ENCODE measurements around the gene CPA3.

The CPA3 gene

DNA sequence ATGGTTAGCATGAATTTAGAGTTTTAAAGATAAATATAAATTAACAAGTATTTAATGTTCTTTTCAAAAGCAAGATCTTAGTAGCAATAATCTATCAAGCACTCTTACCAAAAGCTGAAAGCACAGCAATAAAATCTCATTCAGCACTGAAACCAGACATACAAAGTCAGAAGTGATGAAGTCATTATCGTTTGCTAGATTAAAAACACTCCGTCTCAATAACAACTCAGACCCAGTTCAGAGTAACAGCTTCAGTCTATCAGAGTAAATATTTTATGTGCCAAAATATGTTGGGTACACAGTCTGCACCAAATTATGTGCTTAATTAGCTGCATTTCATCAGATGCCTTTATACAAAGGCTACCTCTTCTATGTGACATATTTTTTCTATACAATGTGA is 41.6 kb downstream of the CPA3 start:
- Histone ChIP-seq H3K4me1 (ENCODE audit: control insufficient read depth in 5 of 5, insufficient read depth in 5 of 5, low read length in 5 of 5) (no peaks in the 10 kb centered on the region), H3K4me3 (ENCODE audit: low read depth in 1 of 5, low read length in 5 of 5) (no peak overlapping the region), H3K36me3 (ENCODE audit: control insufficient read depth in 5 of 5, insufficient read depth in 5 of 5, low read length in 5 of 5) (no peaks in the 10 kb centered on the region), H3K27ac (ENCODE audit: low read depth, low read length) (no peak overlapping the region), H3K27me3 (ENCODE audit: control insufficient read depth in 5 of 5, insufficient read depth in 4 of 5, low read length in 5 of 5) (no peaks in the 10 kb centered on the region), H3K9ac (ENCODE audit: low read length in 5 of 5) (no peak overlapping the region), H3K9me3 (ENCODE audit: control insufficient read depth in 5 of 5, low read length in 5 of 5) (no peaks in the 10 kb centered on the region)

DNA sequence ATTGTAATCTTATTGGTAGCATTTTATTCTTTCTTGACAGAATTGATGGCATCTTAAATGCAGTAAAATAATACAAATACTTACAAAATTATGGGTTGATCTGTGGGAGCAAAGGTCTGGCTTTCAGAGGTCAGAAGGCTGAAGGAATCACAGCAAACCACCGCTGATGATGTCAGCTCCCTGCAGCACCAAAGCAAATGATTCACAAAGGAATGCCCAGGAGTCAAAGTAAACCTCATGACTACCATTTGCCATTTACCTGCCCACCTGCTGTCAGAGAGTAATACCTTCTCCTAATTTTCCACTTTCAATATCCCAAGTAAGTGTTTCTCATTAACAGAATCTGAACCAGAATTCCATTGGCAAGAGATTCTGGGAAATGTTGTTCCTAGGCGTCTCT is 46.1 kb downstream of the CPA3 start:
- Histone ChIP-seq H3K27ac (ENCODE audit: low read depth, low read length) (no peak overlapping the region), H3K4me3 (ENCODE audit: low read depth in 1 of 5, low read length in 5 of 5) (no peak overlapping the region), H3K9ac (ENCODE audit: low read length in 5 of 5) (no peak overlapping the region), H3K4me1 (ENCODE audit: control insufficient read depth in 5 of 5, insufficient read depth in 5 of 5, low read length in 5 of 5) (peaks cover 0 to 3% (median 0%) of the 10 kb centered on the region in 5 donors), H3K27me3 (ENCODE audit: control insufficient read depth in 5 of 5, insufficient read depth in 4 of 5, low read length in 5 of 5) (no peaks in the 10 kb centered on the region), H3K36me3 (ENCODE audit: control insufficient read depth in 5 of 5, insufficient read depth in 5 of 5, low read length in 5 of 5) (no peaks in the 10 kb centered on the region), H3K9me3 (ENCODE audit: control insufficient read depth in 5 of 5, low read length in 5 of 5) (no peaks in the 10 kb centered on the region)

- Histone ChIP-seq H3K9me3 (ENCODE audit: control insufficient read depth in 5 of 5, low read length in 5 of 5) (no peaks in the 10 kb centered on the region), H3K4me1 (ENCODE audit: control insufficient read depth in 5 of 5, insufficient read depth in 5 of 5, low read length in 5 of 5) (peaks cover 0 to 3% (median 0%) of the 10 kb centered on the region in 5 donors), H3K27me3 (ENCODE audit: control insufficient read depth in 5 of 5, insufficient read depth in 4 of 5, low read length in 5 of 5) (no peaks in the 10 kb centered on the region), H3K9ac (ENCODE audit: low read length in 5 of 5) (no peak overlapping the region), H3K36me3 (ENCODE audit: control insufficient read depth in 5 of 5, insufficient read depth in 5 of 5, low read length in 5 of 5) (no peaks in the 10 kb centered on the region), H3K27ac (ENCODE audit: low read depth, low read length) (no peak overlapping the region), H3K4me3 (ENCODE audit: low read depth in 1 of 5, low read length in 5 of 5) (no peak overlapping the region)
Measured at GRCh38 chr3:148911592-148911991, 46.5 kb downstream of the CPA3 start.

- no peak overlapping the region for H3K4me3 ChIP-seq (ENCODE audit: low read depth in 1 of 5, low read length in 5 of 5)
- H3K27me3 ChIP-seq (ENCODE audit: control insufficient read depth in 5 of 5, insufficient read depth in 4 of 5, low read length in 5 of 5), result no peaks in the 10 kb centered on the region
- H3K9ac ChIP-seq (ENCODE audit: low read length in 5 of 5), result no peak overlapping the region
- H3K4me1 ChIP-seq (ENCODE audit: control insufficient read depth in 5 of 5, insufficient read depth in 5 of 5, low read length in 5 of 5), result peaks cover 0 to 3% (median 0%) of the 10 kb centered on the region in 5 donors
- no peaks in the 10 kb centered on the region for H3K36me3 ChIP-seq (ENCODE audit: control insufficient read depth in 5 of 5, insufficient read depth in 5 of 5, low read length in 5 of 5)
- H3K9me3 ChIP-seq (ENCODE audit: control insufficient read depth in 5 of 5, low read length in 5 of 5), result peaks cover 0 to 4% (median 0%) of the 10 kb centered on the region in 5 donors
- no peak overlapping the region for H3K27ac ChIP-seq (ENCODE audit: low read depth, low read length)
Measured at GRCh38 chr3:148914936-148915690, 50.0 kb downstream of the CPA3 start.

DNA sequence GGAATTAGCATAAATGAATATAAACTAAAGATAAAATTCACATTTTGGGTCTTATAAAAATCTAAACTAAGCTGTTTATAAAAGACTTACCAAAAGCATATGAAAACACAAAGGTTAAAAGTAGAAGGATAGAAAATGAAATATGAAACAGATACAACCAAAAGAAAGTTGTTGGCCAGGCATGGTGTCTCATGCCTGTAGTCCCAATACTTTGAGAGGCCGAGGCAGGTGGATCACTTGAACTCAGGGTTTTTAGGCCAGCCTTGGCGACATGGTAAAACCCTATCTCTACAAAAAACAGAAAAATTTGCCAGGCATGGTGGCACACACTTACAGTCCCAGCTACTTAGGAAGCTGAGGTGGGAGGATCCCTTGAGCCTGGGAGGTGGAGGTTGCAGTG is 51.0 kb downstream of the CPA3 start:
- Histone ChIP-seq H3K4me1 (ENCODE audit: control insufficient read depth in 5 of 5, insufficient read depth in 5 of 5, low read length in 5 of 5) (peaks cover 0 to 3% (median 0%) of the 10 kb centered on the region in 5 donors), H3K9ac (ENCODE audit: low read length in 5 of 5) (no peak overlapping the region), H3K4me3 (ENCODE audit: low read depth in 1 of 5, low read length in 5 of 5) (no peak overlapping the region), H3K9me3 (ENCODE audit: control insufficient read depth in 5 of 5, low read length in 5 of 5) (peaks cover 0 to 12% (median 4%) of the 10 kb centered on the region in 5 donors), H3K27ac (ENCODE audit: low read depth, low read length) (no peak overlapping the region), H3K27me3 (ENCODE audit: control insufficient read depth in 5 of 5, insufficient read depth in 4 of 5, low read length in 5 of 5) (no peaks in the 10 kb centered on the region), H3K36me3 (ENCODE audit: control insufficient read depth in 5 of 5, insufficient read depth in 5 of 5, low read length in 5 of 5) (no peaks in the 10 kb centered on the region)

DNA sequence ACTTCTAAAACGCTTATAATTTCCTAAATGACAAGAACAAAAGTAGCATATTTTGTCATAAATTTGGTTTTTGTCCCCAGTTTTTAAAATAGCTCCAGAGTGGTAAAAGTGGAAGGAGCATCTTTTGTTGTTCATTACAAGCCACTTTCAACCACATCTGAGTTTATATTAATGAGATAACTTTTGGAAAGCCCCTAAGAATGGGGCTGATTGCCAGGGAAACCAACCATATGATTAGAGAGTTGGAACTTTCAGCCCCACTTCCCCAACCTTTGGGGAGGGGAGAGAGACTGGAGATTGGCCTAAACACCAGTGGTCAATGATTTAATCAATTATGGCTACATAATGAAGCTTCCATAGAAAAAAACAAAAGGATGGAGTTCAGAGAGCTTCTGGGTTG is 57.4 kb downstream of the CPA3 start:
- Histone ChIP-seq H3K9ac (ENCODE audit: low read length in 5 of 5) (no peak overlapping the region), H3K9me3 (ENCODE audit: control insufficient read depth in 5 of 5, low read length in 5 of 5) (peaks cover 0 to 13% (median 4%) of the 10 kb centered on the region in 5 donors), H3K4me1 (ENCODE audit: control insufficient read depth in 5 of 5, insufficient read depth in 5 of 5, low read length in 5 of 5) (no peaks in the 10 kb centered on the region), H3K4me3 (ENCODE audit: low read depth in 1 of 5, low read length in 5 of 5) (no peak overlapping the region), H3K36me3 (ENCODE audit: control insufficient read depth in 5 of 5, insufficient read depth in 5 of 5, low read length in 5 of 5) (no peaks in the 10 kb centered on the region), H3K27me3 (ENCODE audit: control insufficient read depth in 5 of 5, insufficient read depth in 4 of 5, low read length in 5 of 5) (no peaks in the 10 kb centered on the region), H3K27ac (ENCODE audit: low read depth, low read length) (no peak overlapping the region)

DNA sequence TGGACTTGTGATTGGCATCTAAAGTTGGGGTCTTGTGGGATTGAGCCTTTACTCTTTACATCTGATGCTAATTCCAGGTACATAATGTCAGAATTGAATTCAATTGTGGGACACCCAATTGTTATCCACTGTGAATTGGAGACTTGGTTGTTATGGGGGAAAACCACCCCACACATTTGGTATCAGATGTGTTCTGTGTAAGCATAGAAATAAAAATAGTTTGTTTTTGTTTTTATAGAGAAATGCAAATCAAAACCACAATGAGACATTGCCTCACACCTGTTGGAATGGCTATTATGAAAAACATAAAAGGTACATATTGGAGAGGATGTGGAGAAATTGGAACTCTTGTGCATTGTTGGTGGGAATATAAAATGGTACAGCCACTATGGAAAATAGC is 58.5 kb downstream of the CPA3 start:
- H3K4me3 ChIP-seq (ENCODE audit: low read depth in 1 of 5, low read length in 5 of 5), result no peak overlapping the region
- H3K9ac ChIP-seq (ENCODE audit: low read length in 5 of 5), result no peak overlapping the region
- peaks cover 0 to 13% (median 4%) of the 10 kb centered on the region in 5 donors for H3K9me3 ChIP-seq (ENCODE audit: control insufficient read depth in 5 of 5, low read length in 5 of 5)
- no peaks in the 10 kb centered on the region for H3K36me3 ChIP-seq (ENCODE audit: control insufficient read depth in 5 of 5, insufficient read depth in 5 of 5, low read length in 5 of 5)
- H3K27ac ChIP-seq (ENCODE audit: low read depth, low read length), result no peak overlapping the region
- H3K27me3 ChIP-seq (ENCODE audit: control insufficient read depth in 5 of 5, insufficient read depth in 4 of 5, low read length in 5 of 5), result no peaks in the 10 kb centered on the region
- H3K4me1 ChIP-seq (ENCODE audit: control insufficient read depth in 5 of 5, insufficient read depth in 5 of 5, low read length in 5 of 5), result no peaks in the 10 kb centered on the region

DNA sequence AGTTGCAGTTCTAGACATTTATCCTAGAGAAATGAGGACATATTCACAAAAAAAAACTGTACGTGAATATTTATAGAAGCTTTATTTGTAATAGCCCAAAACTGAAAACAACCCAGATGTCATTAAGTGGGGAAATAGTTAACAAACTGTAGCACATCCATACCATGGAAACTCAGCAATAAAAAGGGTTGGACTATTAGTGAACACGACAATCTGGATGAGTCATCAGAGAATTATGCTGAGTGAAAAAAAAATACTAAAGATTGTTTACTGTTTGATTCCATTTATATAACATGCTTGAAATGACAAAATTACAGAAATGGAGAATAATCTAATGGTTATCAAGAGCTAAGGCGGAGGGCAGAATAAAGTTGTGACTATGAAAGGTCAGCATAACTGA is 59.5 kb downstream of the CPA3 start:
- no peak overlapping the region for H3K27ac ChIP-seq (ENCODE audit: low read depth, low read length)
- peaks cover 0 to 13% (median 4%) of the 10 kb centered on the region in 5 donors for H3K9me3 ChIP-seq (ENCODE audit: control insufficient read depth in 5 of 5, low read length in 5 of 5)
- no peaks in the 10 kb centered on the region for H3K27me3 ChIP-seq (ENCODE audit: control insufficient read depth in 5 of 5, insufficient read depth in 4 of 5, low read length in 5 of 5)
- H3K4me1 ChIP-seq (ENCODE audit: control insufficient read depth in 5 of 5, insufficient read depth in 5 of 5, low read length in 5 of 5), result no peaks in the 10 kb centered on the region
- H3K9ac ChIP-seq (ENCODE audit: low read length in 5 of 5), result no peak overlapping the region
- H3K36me3 ChIP-seq (ENCODE audit: control insufficient read depth in 5 of 5, insufficient read depth in 5 of 5, low read length in 5 of 5), result no peaks in the 10 kb centered on the region
- H3K4me3 ChIP-seq (ENCODE audit: low read depth in 1 of 5, low read length in 5 of 5), result no peak overlapping the region

DNA sequence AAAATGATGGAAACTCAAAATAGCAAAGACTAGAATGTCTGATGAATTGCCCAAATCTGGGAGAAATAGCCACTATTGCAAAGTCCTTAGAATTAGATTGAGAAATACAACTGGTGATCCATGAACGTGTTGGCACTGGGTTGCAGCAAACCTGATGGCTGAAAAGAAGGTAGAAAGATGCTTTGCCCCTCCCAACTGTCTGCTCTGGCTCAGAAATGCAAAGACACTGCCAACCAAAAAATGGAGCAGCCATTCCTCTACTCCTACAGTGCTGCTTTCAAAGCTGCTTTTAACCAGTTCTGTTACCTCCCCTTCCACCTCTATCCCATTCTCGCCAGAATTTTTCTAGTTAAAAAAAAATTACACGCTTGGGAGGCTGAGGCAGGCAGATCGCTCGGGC is 60.7 kb downstream of the CPA3 start:
- H3K4me1 ChIP-seq (ENCODE audit: control insufficient read depth in 5 of 5, insufficient read depth in 5 of 5, low read length in 5 of 5), result no peaks in the 10 kb centered on the region
- no peak overlapping the region for H3K4me3 ChIP-seq (ENCODE audit: low read depth in 1 of 5, low read length in 5 of 5)
- no peak overlapping the region for H3K27ac ChIP-seq (ENCODE audit: low read depth, low read length)
- no peak overlapping the region for H3K9ac ChIP-seq (ENCODE audit: low read length in 5 of 5)
- peaks cover 0 to 4% (median 0%) of the 10 kb centered on the region in 5 donors for H3K9me3 ChIP-seq (ENCODE audit: control insufficient read depth in 5 of 5, low read length in 5 of 5)
- H3K27me3 ChIP-seq (ENCODE audit: control insufficient read depth in 5 of 5, insufficient read depth in 4 of 5, low read length in 5 of 5), result no peaks in the 10 kb centered on the region
- H3K36me3 ChIP-seq (ENCODE audit: control insufficient read depth in 5 of 5, insufficient read depth in 5 of 5, low read length in 5 of 5), result no peaks in the 10 kb centered on the region

- no peaks in the 10 kb centered on the region for H3K36me3 ChIP-seq (ENCODE audit: control insufficient read depth in 5 of 5, insufficient read depth in 5 of 5, low read length in 5 of 5)
- H3K4me3 ChIP-seq (ENCODE audit: low read depth in 1 of 5, low read length in 5 of 5), result no peak overlapping the region
- H3K9me3 ChIP-seq (ENCODE audit: control insufficient read depth in 5 of 5, low read length in 5 of 5), result no peaks in the 10 kb centered on the region
- H3K9ac ChIP-seq (ENCODE audit: low read length in 5 of 5), result no peak overlapping the region
- no peaks in the 10 kb centered on the region for H3K27me3 ChIP-seq (ENCODE audit: control insufficient read depth in 5 of 5, insufficient read depth in 4 of 5, low read length in 5 of 5)
- no peak overlapping the region for H3K27ac ChIP-seq (ENCODE audit: low read depth, low read length)
- no peaks in the 10 kb centered on the region for H3K4me1 ChIP-seq (ENCODE audit: control insufficient read depth in 5 of 5, insufficient read depth in 5 of 5, low read length in 5 of 5)
Measured at GRCh38 chr3:148930752-148931151, 65.7 kb downstream of the CPA3 start.

Measured in subcutaneous abdominal adipose tissue (tissue), 5 donors.